CD4-positive, alpha-beta T cell (primary cell): Measurements from ENCODE around the gene SRBD1. TPM values are rescaled to one million over a fixed set of nuclear protein-coding genes. Genes with fewer than 3 reads are reported as not detected.

Experiments used
- ATAC-seq: fragments of 200-7000 bp; cut with Tn5 transposase; one replicate; pipeline ENCODE4 v1.10.0; 2022; ENCODE audit warnings: mild to moderate bottlenecking; ENCODE audit not compliant: poor library complexity
- CTCF ChIA-PET: fragments of 350-600 bp; sonication (Branson Sonifier 250); formaldehyde crosslinking; loops from one replicate; lab custom pipeline; 2021; ENCODE audit warnings: antibody characterized with exemption, inconsistent platforms; lab: Charles Lee
- POLR2A ChIA-PET: fragments of 350-600 bp; sonication (Branson Sonifier 250); formaldehyde crosslinking; loops from one replicate; lab custom pipeline; 2021; ENCODE audit warnings: antibody characterized with exemption, inconsistent platforms; lab: Charles Lee
- DNase-seq, 14 experiments: peaks; one replicate each; pipeline ENCODE4 v3.0.0-alpha.2; 2013 to 2020; ENCODE audit warnings: mixed read lengths in 2 of 14
- H3K27ac ChIP-seq, 2 donors: one replicate each; pipeline versions ENCODE4 v1.5.1 to v1.7.0; 2013; ENCODE audit warnings: low read length in 2 of 2, low read depth in 1 of 2, mild to moderate bottlenecking in 1 of 2
- H3K27me3 ChIP-seq, 2 experiments: 1 replicate in 1 of 2; 2 replicates in 1 of 2; pipeline versions ENCODE4 v1.6.1 to v1.7.0; 2013; ENCODE audit warnings: low read length in 2 of 2, control low read depth in 1 of 2, mild to moderate bottlenecking in 1 of 2, moderate library complexity in 1 of 2; ENCODE audit not compliant: insufficient read depth in 2 of 2, control insufficient read depth in 1 of 2
- H3K36me3 ChIP-seq: one replicate; pipeline ENCODE4 v1.6.1; 2013; ENCODE audit warnings: low read length, control low read depth; ENCODE audit not compliant: insufficient read depth
- H3K4me1 ChIP-seq: one replicate; pipeline ENCODE4 v1.6.1; 2013; ENCODE audit warnings: low read length, control low read depth; ENCODE audit not compliant: insufficient read depth
- H3K4me3 ChIP-seq: one replicate; pipeline ENCODE4 v1.5.1; 2013; ENCODE audit warnings: mild to moderate bottlenecking, low read length, moderate library complexity
- H3K9me3 ChIP-seq, 2 experiments: 1 replicate in 1 of 2; 2 replicates in 1 of 2; pipeline versions ENCODE4 v1.6.1 to v1.7.0; 2013; ENCODE audit warnings: low read length in 2 of 2, mild to moderate bottlenecking in 2 of 2, control low read depth in 1 of 2, moderate library complexity in 1 of 2; ENCODE audit not compliant: control insufficient read depth in 1 of 2, insufficient read depth in 1 of 2
- H3K27ac Mint-ChIP-seq: one replicate; pipeline ENCODE4 v1.8.0; 2020; ENCODE audit warnings: mixed read lengths
- H3K27me3 Mint-ChIP-seq: one replicate; pipeline ENCODE4 v1.8.0; 2021; ENCODE audit warnings: mixed read lengths
- H3K36me3 Mint-ChIP-seq: one replicate; pipeline ENCODE4 v1.8.0; 2021; ENCODE audit warnings: low read depth, mixed read lengths
- H3K4me1 Mint-ChIP-seq: one replicate; pipeline ENCODE4 v1.8.0; 2021; ENCODE audit warnings: low read depth, mixed read lengths
- H3K4me3 Mint-ChIP-seq: one replicate; pipeline ENCODE4 v1.8.0; 2020; ENCODE audit warnings: mild to moderate bottlenecking, mixed read lengths
- H3K9me3 Mint-ChIP-seq: one replicate; pipeline ENCODE4 v1.8.0; 2020; ENCODE audit warnings: mixed read lengths
- CTCF ChIP-seq: fragments of 200-600 bp; IDR thresholded peaks from one replicate; pipeline ENCODE4 v1.8.0; 2022; ENCODE audit warnings: antibody characterized with exemption, mild to moderate bottlenecking
- intact Hi-C, 2 experiments: fragments of 100-400 bp; cut with DNase I in 1 of 2; cut with micrococcal nuclease in 1 of 2; formaldehyde crosslinking; loops; one replicate each; pipeline versions ENCODE4 v1.15.1 to v1.9.0; 2023 to 2025; cut with DNase I, micrococcal nuclease
- total RNA-seq, 174 experiments: library from RNA in 2 of 174; stranded (reverse) in 2 of 174; gene quantifications; one replicate each; pipeline ENCODE4 v1.2.3 and lab custom pipeline; 2021 to 2026

Gene SRBD1
- total RNA-seq, 2 experiments from 2014 or later, result 14.2 to 16.0 TPM

- no peaks in the 10 kb centered on the region for H3K9me3 ChIP-seq
- H3K27me3 ChIP-seq, result no peaks in the 10 kb centered on the region
- H3K4me1 ChIP-seq, result peaks cover 21% of the 10 kb centered on the region
- DNase-seq (peak; percentile 9 to 71 (median 45)), ATAC-seq (peak; percentile 16)
- Mint-ChIP-seq H3K4me3 (peak within 1 kb of the TSS; percentile 97), H3K27me3 (peaks cover 5% of the 10 kb centered on the region), H3K27ac (peak within 1 kb of the TSS; percentile 88), H3K36me3 (peaks cover 22% of the 10 kb centered on the region), H3K9me3 (no peaks in the 10 kb centered on the region), H3K4me1 (peaks cover 37% of the 10 kb centered on the region)
- TF ChIP-seq CTCF, result no peak
- H3K27ac ChIP-seq, result peak within 1 kb of the TSS; percentile 58 to 62
- peak within 1 kb of the TSS; percentile 97 for H3K4me3 ChIP-seq
- intact Hi-C loops, result loop anchor here (5.0 kb wide), 2 partner anchors 84 to 886 kb away; no protein-coding TSS in a partner anchor
- ChIA-PET POLR2A (interaction anchor here (1.0 to 3.3 kb wide), 5 partner anchors 13 to 239 kb away, joined by 3 to 20 read pairs (median 8); partner anchors contain the start of gene SRBD1), CTCF (interaction anchor here (0.6 to 1.5 kb wide), 5 partner anchors 9 to 248 kb away, joined by 3 to 6 read pairs (median 3); no protein-coding TSS in a partner anchor)
- no peaks in the 10 kb centered on the region for H3K36me3 ChIP-seq
Observed at GRCh38 chr2:45651415-45652089, 40.5 kb upstream of the SRBD1 start, which contains the start of gene PRKCE. PRKCE (plus strand) TSS chr2:45651675.

- no peaks in the 10 kb centered on the region for H3K9me3 Mint-ChIP-seq
- Histone ChIP-seq H3K4me1 (peaks cover 21% of the 10 kb centered on the region), H3K36me3 (no peaks in the 10 kb centered on the region), H3K9me3 (no peaks in the 10 kb centered on the region), H3K27me3 (no peaks in the 10 kb centered on the region), H3K27ac (peak overlapping the region; percentile 58 to 62), H3K4me3 (peak overlapping the region; percentile 97)
- H3K36me3 Mint-ChIP-seq, result peaks cover 22% of the 10 kb centered on the region
- H3K27ac Mint-ChIP-seq, result peak overlapping the region; percentile 88
- H3K4me1 Mint-ChIP-seq, result peaks cover 37% of the 10 kb centered on the region
- peak; percentile 89 for ATAC-seq
- H3K4me3 Mint-ChIP-seq, result peak overlapping the region; percentile 95
- intact Hi-C loops, result loop anchor here (5.0 kb wide), 2 partner anchors 84 to 886 kb away; no protein-coding TSS in a partner anchor
- ChIA-PET CTCF (interaction anchor here (1.0 to 1.5 kb wide), 4 partner anchors 9 to 127 kb away, joined by 3 to 6 read pairs (median 4); no protein-coding TSS in a partner anchor), POLR2A (interaction anchor here (0.6 to 3.3 kb wide), 11 partner anchors 14 to 1289 kb away, joined by 3 to 20 read pairs (median 4); partner anchors contain the start of genes CAMKMT, PREPL and SRBD1)
- peak; percentile 33 for TF ChIP-seq CTCF
- H3K27me3 Mint-ChIP-seq, result peaks cover 5% of the 10 kb centered on the region
- DNase-seq, result peak; percentile 91 to 98 (median 94)
Observed at GRCh38 chr2:45650851-45651414, 39.9 kb upstream of the SRBD1 start.
